Activated T-cell treated with anti-CD3 and anti-CD28 coated beads, Interleukin-2, amount 50 U/mL, for 48 hours (primary cell): ENCODE measurements around the gene EML4.
"Not testable (repeated sequence)": the region's sequence is repeated elsewhere in the genome, so short reads cannot be mapped to it uniquely, and the experiment has no call there.

Source experiments
- DNase-seq, 2 experiments: peaks; one replicate each; pipeline ENCODE4 v3.0.0-alpha.2; 2020

The EML4 gene

GRCh38 chr2:42267530-42267929 is 98.4 kb downstream of the EML4 start:
- DNase-seq = no peak

DNA sequence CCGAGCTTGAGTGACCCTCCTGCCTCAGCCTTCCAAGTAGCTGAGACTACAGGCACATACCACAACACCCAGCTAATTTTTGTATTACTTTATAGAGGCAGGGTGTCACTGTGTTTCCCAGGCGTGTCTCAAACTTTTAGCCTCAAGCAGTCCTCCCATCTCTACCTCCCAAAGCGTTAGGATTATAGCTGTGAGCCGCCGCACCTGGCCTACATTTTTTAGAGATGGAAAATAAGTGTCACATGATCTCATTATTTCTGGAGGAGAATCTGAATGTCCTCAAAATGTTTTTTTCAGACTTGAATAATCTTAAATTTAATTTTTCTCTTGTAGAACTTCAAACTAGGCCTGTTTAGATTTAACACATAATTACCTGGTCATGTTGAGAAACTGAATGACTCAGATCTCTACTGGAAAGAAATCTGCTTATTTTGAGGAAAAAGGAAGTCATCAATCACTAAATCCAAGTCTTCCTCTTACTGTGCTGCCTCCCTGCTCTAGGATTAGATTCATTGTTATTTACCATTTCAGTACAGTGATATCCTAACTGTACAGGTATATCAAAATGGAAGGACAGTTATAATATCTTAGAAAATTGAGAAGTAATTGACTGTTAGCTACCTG is 99.5 kb downstream of the EML4 start:
- no peak for DNase-seq

GRCh38 chr2:42270757-42271156 is 101.6 kb downstream of the EML4 start:
- no peak for DNase-seq

- DNase-seq = not testable (repeated sequence)
Observed at GRCh38 chr2:42271246-42271645, 102.1 kb downstream of the EML4 start.

GRCh38 chr2:42274863-42275262 is 105.7 kb downstream of the EML4 start:
- no peak for DNase-seq

DNA sequence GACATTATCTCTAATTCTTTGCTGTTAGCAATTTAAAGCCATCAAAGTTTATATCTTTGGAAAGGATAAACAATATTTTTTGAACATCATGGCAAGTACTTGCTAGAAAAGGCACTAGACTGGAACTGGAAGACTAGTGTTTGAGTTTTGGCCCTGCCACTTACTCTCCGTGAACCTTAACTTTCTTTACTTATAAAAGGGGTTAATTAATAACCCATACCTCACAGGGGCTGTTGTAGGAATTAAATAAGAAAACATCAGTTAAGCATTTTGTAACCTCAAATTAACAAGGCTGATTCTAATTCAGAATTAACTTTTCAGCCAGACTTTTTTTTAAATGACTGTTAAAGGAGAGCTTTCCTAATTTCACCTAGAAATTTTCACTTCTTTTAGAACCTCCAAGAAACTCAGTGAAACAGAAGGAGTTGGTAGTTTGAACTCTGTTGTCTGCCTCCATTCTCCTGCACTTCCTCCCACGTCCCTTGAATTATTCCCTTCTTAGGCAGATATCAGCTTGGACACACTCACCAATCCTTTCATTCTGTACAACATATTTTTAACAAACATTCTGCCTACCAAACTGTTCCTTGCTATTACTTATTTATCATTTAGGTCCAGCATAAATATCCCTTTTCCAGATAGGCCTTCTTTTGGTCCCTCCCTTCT is 112.4 kb downstream of the EML4 start:
- DNase-seq = no peak

DNA sequence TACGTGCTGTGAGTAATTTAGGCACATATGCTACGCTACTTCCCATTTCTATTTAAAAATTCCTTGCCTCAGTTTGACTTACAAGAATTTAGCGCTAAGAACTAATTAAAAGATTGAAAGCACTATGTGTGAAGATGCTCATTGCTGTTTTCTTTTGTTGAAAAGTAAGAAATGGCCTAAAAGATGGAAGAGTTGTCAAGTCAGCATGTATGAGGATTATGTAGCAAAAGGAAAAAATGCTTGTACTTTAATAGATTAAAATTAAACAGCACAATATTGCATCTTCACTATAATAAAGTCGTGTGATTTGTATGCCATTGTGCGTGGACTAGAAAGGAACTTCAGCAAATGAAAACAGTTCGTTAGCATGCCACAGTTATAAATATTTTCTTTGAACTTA is 114.9 kb downstream of the EML4 start:
- DNase-seq = no peak

DNA sequence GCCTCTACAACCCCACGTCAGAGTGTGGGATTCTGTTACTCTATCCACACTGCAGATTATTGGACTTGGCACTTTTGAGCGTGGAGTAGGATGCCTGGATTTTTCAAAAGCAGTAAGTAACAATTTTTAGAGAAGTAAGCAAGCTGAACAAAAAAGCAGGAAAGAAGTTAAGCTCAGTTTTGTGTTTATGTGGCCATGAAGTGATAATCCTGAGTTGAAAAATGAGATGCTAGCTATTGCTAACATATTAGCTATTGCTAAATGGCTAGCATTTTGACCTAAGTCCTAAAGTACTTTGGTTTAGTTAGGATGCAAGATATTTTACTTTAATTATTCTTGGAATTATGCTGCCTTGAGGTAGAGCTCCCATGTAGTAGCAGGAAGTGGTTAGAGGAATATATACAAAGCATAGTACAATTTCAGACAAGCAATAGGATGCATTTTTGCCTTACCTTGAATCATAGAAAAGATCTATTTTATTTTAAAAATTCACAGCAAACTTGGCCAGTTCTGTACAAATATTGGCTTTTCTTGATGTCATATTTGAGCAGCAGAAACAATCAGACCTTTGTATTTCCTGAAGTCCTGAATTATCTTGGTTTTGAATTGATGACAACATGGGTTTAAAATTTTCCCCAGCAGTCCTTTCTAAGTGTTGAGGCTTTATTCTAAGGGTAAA is 117.3 kb downstream of the EML4 start:
- DNase-seq = no peak

GRCh38 chr2:42288811-42289210 is 119.7 kb downstream of the EML4 start:
- no peak for DNase-seq

DNA sequence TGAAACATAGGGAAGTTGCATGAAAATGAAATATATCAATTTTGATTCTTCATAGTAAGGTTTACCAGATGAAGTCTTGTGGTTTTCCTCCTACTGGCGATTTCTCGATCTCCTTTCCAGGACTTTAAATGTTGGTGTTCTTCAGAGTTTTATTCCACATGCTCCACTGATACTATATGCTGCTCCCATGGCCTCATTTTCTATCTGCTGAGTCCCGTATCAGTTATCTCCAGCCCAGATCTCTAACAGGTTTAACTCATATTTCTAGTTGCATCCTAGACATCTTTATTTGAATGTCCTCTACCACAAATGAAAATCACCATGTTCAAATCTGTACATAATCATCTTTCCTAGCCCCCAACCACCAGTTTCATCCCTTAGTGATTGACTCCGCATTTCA is 120.1 kb downstream of the EML4 start:
- DNase-seq = no peak

DNA sequence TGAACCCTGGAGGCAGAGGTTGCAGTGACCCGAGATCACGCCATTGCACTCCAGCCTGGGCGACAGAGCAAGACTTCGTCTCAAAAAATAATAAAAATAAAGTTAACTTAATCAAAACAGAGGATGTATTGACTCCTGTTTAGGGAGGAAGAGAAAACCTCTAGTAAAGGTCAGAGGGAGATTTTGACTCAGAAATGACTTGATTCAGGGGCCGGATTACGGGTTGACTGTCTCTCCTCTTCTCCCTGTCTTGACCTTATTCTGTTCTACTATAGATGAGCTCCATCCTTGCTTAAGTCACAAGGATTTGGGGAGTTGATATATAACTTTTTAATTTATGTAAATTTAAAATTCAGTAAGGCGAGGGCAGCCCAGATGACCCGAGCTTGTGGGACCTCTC is 120.9 kb downstream of the EML4 start:
- no peak for DNase-seq

GRCh38 chr2:42293019-42293418 is 123.9 kb downstream of the EML4 start:
- no peak for DNase-seq

- no peak for DNase-seq
Observed at GRCh38 chr2:42296226-42296625, 127.1 kb downstream of the EML4 start.

DNA sequence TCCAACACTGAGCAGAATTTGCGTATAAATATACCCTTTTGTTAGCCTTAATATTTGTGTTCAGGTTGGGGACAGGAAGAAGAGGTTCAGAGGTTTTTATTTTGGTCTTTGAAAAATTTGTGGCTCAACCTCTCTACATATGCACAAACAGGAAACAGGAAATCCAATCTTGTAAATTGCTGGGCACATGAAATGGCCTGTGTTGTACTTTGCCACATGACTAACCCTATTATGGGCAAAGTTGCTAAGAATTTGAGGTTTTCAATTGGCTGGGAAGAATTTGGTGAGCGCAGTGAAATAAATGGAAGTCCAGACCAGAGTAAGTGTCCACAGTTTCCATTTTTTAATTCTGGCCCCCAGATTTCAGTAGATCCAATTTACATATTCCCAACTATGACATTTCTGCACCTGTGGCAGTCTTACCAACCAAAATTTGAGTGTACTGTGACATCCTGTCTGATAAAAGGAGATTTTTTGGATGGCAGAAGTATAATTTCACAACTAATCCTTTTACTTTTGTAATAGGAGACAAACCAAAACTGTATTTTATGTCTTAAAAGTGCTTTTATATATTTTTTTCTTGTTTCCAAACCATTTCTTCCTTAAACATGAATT is 128.3 kb downstream of the EML4 start:
- DNase-seq = no peak

GRCh38 chr2:42298132-42298531 is 129.0 kb downstream of the EML4 start:
- no peak for DNase-seq

DNA sequence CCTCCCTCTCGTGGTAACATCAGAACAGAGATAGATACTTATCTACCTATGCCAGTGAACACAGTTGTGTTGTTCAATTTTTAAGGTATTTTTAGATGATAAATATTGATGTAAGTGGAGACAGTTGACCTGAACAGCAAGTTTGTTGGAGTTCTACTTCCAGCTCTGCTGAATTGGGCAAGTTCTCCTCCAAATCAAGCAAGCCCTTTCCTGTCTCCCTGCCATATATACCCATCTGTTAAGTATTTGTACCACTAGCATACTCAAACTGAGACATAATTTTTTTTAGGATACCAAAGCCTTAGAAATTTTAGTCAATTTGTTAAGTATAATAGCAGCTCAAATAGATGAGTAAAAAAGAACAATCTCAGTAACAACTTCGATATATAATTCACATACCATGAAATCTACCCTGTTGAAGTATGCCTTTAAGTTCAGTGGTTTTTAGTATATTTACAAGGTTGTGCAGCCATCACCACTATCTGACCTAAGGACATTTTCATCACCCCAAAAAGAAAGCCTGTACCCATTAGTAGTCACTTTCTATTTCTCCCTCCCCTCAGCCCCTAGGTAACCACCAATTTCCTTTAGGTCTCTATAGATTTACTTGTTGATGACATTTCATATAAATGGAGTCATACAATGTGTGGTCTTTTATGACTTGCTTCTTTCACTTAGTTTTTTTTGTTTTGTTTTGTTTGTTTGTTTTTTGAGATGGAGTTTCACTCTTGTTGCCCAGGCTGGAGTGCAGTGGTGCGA is 130.0 kb downstream of the EML4 start:
- no peak for DNase-seq

GRCh38 chr2:42300527-42300926 is 131.4 kb downstream of the EML4 start:
- no peak for DNase-seq

- no peak for DNase-seq
Observed at GRCh38 chr2:42303252-42303651, 134.1 kb downstream of the EML4 start.

DNA sequence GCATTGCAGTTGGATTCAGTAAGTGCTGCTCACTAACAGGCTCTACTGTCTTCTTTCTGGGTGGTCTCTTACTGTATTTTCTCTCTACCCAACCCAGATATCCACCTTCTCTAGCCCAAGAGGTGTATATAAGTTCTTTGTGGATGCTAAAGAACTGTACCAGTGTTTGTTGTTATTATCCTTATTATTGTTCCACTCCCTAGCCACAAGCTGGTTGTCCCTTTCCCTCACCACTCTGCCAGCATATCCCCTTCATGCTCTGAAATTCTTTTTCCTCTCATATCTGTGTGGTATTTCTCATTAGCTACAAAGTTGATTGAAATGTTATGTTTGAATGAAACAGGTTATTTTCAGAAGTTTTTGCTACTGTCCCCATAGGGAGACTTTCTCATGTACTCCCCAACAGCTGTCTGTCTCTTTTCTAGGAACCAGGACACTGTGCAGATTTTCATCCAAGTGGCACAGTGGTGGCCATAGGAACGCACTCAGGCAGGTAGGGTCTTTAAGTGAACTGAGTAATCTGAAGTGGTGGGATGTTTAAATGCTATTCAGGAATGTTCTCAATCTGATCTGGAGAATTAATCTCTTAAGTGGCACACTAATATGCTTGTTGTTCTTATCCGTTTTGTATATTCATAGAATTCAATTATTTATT is 135.0 kb downstream of the EML4 start:
- DNase-seq = no peak

GRCh38 chr2:42307180-42307579 is 138.0 kb downstream of the EML4 start:
- no peak for DNase-seq

DNA sequence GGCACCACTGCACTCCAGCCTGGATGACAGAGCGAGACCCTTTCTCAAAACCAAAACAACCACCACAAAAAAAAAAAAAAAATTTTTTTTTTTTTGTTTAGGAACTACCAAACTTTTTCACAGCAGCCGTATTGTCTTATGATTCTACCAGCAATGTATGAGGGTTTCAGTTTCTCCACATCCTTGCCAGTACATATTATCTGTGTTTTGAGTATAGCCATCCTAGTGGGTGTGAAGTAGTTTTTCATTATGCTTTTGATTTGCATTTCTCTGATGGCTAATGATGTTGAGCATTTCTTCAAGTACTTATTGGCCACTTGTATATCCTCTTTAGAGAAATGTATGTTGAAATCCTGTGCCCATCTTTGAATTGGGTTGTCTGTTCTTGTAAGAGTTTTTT is 140.2 kb downstream of the EML4 start:
- DNase-seq = no peak

DNA sequence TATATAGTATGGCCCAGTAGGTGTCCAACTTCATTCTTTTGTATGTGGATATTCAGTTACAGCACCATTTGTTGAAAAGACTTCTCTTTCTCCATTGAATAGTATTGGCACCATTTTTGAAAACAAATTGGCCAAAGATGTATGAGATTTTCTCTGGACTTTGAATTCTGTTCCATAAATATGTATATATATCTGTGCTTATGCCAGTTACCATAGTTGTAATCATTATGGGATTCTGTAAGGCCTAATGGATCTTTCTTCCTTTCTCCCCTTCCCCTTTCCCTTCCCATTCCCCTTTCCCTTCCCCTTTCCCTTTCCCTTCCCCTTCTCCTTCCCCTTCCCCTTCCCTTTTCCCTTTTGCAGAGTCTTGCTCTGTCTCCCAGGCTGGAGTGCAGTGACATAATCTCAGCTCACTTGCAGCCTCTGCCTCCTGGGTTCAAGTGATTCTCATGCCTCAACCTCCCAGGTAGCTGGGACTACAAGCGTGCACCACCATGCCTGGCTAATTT is 140.9 kb downstream of the EML4 start:
- no peak for DNase-seq
